ENCODE measurements around the gene KIFC1.
"Not testable (repeated sequence)": the region's sequence is repeated elsewhere in the genome, so short reads cannot be mapped to it uniquely, and the experiment has no call there.

KIFC1 gene

GRCh38 chr6:33391278-33391921 is at the start of gene KIFC1:
TSS of gene KIFC1 (plus strand) at chr6:33391823. CDS start at chr6:33391986, 163 bp downstream.
- peak; percentile 99 for DNase-seq

GRCh38 chr6:33343606-33343952 is 48.0 kb upstream of the KIFC1 start:
- not testable (repeated sequence) for DNase-seq

- no peak for DNase-seq
Observed at GRCh38 chr6:33343953-33344611, 47.5 kb upstream of the KIFC1 start.

- DNase-seq = peak; percentile 53
Observed at GRCh38 chr6:33344701-33345697, 46.6 kb upstream of the KIFC1 start.

- not testable (repeated sequence) for DNase-seq
Observed at GRCh38 chr6:33346972-33347371, 44.7 kb upstream of the KIFC1 start.

GRCh38 chr6:33347816-33348215 is 43.8 kb upstream of the KIFC1 start:
- DNase-seq = no peak

GRCh38 chr6:33355860-33356259 is 35.8 kb upstream of the KIFC1 start:
- not testable (repeated sequence) for DNase-seq

- DNase-seq = no peak
Observed at GRCh38 chr6:33356295-33356694, 35.3 kb upstream of the KIFC1 start.

- DNase-seq = not testable (repeated sequence)
Observed at GRCh38 chr6:33357160-33357871, 34.3 kb upstream of the KIFC1 start.

GRCh38 chr6:33359331-33359730 is 32.3 kb upstream of the KIFC1 start:
- DNase-seq = no peak

GRCh38 chr6:33363486-33363885 is 28.1 kb upstream of the KIFC1 start:
- DNase-seq = not testable (repeated sequence)

- peak; percentile 68 for DNase-seq
Observed at GRCh38 chr6:33364475-33365205, 27.0 kb upstream of the KIFC1 start.

GRCh38 chr6:33365206-33365971 is 26.2 kb upstream of the KIFC1 start:
- DNase-seq = not testable (repeated sequence)

- no peak for DNase-seq
Observed at GRCh38 chr6:33367009-33367714, 24.5 kb upstream of the KIFC1 start.

GRCh38 chr6:33367715-33368025 is 24.0 kb upstream of the KIFC1 start:
- DNase-seq = not testable (repeated sequence)

- not testable (repeated sequence) for DNase-seq
Observed at GRCh38 chr6:33371901-33372300, 19.7 kb upstream of the KIFC1 start.

GRCh38 chr6:33372526-33373123 is 19.0 kb upstream of the KIFC1 start:
- DNase-seq = no peak

- DNase-seq = no peak
Observed at GRCh38 chr6:33373960-33374910, 17.4 kb upstream of the KIFC1 start.

GRCh38 chr6:33375143-33375671 is 16.4 kb upstream of the KIFC1 start:
- DNase-seq = no peak
